Stimulated activated CD8-positive, alpha-beta memory T cell treated with anti-CD3 and anti-CD28 coated beads, Interleukin-15, amount 100 ng/mL, for 48 hours (primary cell): ENCODE data around the gene DOCK3.
"Not testable (repeated sequence)": the region's sequence is repeated elsewhere in the genome, so short reads cannot be mapped to it uniquely, and the experiment has no call there.

Source experiments
- DNase-seq, 2 donors: peaks; one replicate each; pipeline ENCODE4 v3.0.0-alpha.2; 2020; ENCODE audit warnings: low read depth in 2 of 2

Gene DOCK3

GRCh38 chr3:50885070-50885850 lies 210.5 kb downstream of the DOCK3 start:
- DNase-seq, result no peak

- DNase-seq, result no peak
Measured at GRCh38 chr3:50890688-50891344, 216.1 kb downstream of the DOCK3 start.

GRCh38 chr3:50901097-50901496 lies 226.4 kb downstream of the DOCK3 start:
- not testable (repeated sequence) for DNase-seq

- no peak for DNase-seq
Measured at GRCh38 chr3:50912746-50913145, 238.0 kb downstream of the DOCK3 start.

- no peak for DNase-seq
Measured at GRCh38 chr3:50913260-50913659, 238.5 kb downstream of the DOCK3 start.

- DNase-seq, result not testable (repeated sequence)
Measured at GRCh38 chr3:50922071-50922470, 247.3 kb downstream of the DOCK3 start.

GRCh38 chr3:50923955-50924354 lies 249.2 kb downstream of the DOCK3 start:
- DNase-seq, result no peak

GRCh38 chr3:50924638-50925037 lies 249.9 kb downstream of the DOCK3 start:
- no peak for DNase-seq

- no peak for DNase-seq
Measured at GRCh38 chr3:50926868-50927267, 252.1 kb downstream of the DOCK3 start.

GRCh38 chr3:50930371-50931208 lies 255.9 kb downstream of the DOCK3 start:
- no peak for DNase-seq

- DNase-seq, result not testable (repeated sequence)
Measured at GRCh38 chr3:50932918-50933317, 258.2 kb downstream of the DOCK3 start.

GRCh38 chr3:50936389-50936788 lies 261.7 kb downstream of the DOCK3 start:
- DNase-seq, result no peak

- DNase-seq, result no peak
Measured at GRCh38 chr3:50947419-50947818, 272.7 kb downstream of the DOCK3 start.

GRCh38 chr3:50950591-50950990 lies 275.9 kb downstream of the DOCK3 start:
- DNase-seq, result no peak

- no peak for DNase-seq
Measured at GRCh38 chr3:50953825-50954414, 279.2 kb downstream of the DOCK3 start.

GRCh38 chr3:50961386-50961785 lies 286.7 kb downstream of the DOCK3 start:
- no peak for DNase-seq

- peak; percentile 10 to 14 for DNase-seq
Measured at GRCh38 chr3:50971487-50971924, 296.8 kb downstream of the DOCK3 start.

GRCh38 chr3:50972029-50972428 lies 297.3 kb downstream of the DOCK3 start:
- DNase-seq, result no peak

GRCh38 chr3:50978586-50978985 lies 303.9 kb downstream of the DOCK3 start:
- not testable (repeated sequence) for DNase-seq

GRCh38 chr3:50978991-50979667 lies 304.4 kb downstream of the DOCK3 start:
- DNase-seq, result no peak
